T-helper 1 cell (primary cell): Measurements from ENCODE around the gene NEIL1.

Experiments used
- DNase-seq, 5 donors: peaks; one replicate each; pipeline ENCODE4 v3.0.0-alpha.2; 2012 to 2020

NEIL1 gene

DNA sequence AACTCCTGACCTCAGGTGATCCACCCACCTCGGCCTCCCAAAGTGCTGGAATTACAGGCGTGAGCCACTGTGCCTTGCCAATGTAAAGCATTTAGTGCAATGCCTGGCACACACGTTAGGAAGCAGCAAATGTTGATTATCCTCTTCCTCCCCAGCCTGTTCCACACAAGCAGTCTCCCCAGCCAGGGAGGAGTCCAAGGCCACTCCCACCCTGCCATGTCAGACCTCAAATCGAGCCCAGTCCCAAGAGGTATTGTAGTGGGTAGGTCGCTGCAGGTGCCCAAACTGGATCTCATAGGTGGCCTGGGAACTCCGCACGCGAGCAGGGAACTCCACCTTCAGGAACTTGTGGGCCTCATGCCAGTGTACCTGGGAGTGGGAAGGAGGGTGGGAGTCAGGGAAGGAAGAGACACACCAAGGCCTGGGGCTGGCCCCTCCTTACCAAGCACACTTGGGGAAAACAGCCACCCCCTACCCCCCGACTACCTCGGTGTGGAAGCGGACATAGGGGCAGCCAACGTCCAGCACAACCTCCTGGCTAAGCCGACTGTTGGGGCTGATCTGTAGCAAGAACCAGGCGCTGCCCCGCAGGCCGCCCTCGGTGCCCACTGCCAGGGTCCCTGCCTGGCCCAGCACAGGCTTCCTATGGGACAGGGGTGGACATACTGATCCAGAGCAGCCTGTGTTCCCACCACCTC, 11.3 kb downstream of the NEIL1 start:
- no peak for DNase-seq

DNA sequence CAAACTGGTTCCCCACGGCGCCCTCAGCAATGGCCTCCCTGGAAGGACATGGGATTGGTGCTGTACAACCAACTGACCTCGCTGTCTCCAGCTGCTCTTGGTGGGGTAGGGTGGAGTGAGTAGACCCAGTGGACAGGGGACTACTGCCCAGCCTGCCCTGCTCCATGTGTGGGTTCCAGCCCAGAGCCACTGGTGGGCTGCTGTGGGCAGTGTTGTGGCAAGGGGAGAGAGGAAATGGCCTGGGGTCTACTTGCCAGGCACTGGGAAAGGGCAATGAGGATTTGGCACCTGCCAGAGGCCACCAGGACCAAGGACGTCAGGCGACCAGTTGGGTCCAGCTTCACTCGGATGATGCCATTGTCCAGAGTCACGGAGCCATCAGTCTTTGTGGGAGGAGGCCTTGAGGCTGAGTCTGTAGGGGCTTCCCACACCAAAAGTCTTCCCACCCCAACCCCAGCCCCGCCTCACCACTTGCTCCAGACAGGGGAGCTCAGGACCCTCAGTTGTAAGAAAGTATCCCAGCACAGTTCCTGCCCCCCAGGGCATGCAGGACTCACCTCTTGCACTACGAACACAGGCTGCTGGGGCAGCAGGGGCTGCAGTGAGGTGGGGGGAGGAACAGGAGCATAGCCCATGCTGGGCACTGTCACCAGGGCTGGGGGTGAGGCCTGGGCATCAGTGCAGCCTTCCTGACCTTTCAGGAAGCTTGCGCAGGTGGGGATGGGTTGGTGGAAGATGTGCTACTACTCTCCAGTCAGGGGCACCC, 12.1 kb downstream of the NEIL1 start:
- no peak for DNase-seq

DNA sequence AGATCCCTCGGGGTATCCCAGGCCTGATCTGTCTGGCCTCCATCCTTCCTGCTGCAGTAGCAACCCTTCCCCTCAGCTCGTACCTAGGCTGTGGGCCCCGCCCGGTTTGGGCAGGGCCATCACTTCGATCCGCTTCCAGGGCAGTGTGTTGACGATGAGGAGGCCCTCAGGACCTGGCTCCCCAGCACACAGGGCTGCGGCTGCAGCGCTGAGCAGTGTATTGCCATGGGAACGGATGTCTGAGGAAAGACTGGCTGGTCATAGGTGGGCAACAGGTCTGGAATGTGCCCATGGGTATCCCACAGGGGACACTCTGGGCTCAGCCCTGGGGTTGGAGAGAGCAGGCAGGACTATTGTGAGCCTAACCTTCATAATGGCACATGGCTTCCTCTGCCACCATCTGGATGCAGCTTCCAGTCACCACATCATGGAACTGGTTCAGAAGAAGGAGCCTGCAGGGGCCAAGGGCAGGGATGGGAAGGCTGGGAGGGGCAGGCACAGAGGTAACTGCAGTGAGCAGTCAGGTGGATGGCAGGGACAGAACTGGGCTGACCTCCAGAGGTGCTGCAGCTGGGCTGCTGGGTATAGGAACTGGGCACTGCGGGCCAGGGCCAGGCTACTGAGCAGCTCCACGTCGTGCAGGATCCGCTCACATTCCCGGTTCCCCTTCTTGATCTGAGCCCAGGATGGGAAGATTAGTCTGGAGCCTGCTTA, 12.9 kb downstream of the NEIL1 start:
- DNase-seq, result no peak

DNA sequence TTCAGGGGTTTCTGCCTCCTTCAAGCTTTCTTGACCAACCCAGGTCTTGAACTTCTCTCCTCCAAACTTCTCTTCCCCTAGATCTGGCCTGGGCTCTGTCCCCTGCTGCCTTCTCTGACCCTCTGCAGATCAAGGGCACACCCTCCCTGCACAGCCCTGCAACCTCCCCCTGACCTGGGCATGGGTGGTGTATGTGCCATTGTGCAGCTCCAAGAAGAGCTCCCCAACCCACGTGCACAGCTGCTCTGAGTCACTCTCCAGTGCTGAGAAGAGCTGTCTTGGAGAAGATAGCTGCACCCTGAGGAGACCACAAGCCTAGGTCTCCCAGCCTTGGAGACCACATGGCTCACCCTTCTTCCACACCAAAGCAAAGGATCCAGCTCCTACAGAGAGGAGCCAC, 13.6 kb downstream of the NEIL1 start:
- DNase-seq, result no peak

DNA sequence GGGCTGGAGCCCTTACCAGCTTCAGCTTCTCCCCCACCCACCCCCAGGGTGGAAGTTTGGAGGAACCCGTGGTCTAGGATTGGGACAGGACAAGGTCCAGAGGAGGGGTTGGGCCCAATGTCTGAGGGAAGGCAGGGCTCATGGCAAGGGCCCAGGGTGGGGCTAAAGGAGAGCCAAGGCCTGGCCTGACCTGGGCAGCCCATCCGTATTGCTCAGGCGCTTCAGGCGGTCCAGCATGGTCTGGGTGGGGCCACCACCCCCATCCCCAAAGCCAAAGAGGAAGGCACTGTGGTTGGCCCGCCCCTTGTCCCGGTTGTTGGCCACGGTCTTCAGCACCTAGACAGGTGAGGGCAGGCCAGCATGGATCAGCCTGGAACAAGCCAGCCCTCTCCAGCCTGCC, 14.0 kb downstream of the NEIL1 start:
- DNase-seq, result no peak

DNA sequence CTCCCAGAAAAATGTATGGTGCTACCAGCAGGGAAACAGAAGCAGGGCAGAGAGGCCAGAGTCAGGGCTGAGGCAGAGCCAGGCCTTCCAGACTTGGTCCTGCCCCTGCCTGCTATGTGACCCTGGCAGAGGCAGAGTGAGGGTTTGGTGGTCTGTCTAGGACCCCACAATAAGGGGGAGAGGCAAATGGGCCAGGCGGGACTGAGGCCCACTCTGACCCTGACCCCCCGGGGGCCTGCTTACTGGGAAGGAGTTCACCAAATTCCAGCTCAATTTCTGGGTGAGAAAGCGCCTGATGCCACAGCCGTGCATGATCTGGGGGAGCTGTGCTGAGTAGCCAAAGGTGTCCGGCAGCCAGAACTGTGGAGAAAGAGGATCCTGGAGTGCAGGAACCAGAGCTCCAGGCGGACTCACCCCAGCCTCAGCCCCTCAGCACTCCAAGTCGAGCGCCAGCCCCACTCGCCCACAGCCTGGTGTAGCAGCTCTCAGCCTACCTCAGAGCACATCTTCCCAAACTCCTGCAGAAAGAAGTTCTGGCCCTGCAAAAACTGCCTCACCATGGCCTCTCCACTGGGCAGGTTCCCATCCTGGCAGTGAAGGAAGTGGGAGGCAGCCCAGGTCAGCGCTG, 14.6 kb downstream of the NEIL1 start:
- DNase-seq, result no peak

DNA sequence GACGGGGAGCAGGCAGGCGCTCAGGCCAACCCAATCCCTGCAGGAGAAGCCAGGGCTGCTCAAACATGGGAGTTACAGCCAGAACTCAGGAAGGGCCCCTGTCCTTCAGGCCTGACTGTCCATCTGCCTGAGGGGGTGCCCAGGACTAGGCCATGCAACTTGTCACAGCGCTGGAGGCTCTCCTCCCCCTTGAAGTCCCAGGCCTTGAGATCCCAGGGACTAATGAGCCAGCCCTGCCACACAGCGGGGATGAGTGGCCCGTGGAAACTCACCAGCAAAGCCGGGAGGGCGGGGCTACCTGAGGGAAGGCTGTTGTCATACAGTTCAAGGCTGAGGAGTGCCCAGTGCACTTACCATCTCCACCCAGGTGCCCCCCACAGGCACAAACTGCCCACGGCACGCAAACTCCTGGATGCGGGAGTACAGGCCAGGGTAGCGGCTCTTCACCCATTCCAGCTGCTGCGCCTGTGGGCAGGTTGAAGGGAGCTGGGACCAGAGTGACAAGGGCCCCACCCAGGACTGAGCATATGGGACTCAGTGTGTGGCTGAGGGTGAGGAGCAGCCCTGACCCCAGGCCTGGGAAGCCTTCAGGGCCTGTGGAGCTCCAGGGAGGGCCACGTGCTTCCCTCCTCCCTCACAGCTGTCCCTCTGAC, 15.3 kb downstream of the NEIL1 start:
- no peak for DNase-seq

DNA sequence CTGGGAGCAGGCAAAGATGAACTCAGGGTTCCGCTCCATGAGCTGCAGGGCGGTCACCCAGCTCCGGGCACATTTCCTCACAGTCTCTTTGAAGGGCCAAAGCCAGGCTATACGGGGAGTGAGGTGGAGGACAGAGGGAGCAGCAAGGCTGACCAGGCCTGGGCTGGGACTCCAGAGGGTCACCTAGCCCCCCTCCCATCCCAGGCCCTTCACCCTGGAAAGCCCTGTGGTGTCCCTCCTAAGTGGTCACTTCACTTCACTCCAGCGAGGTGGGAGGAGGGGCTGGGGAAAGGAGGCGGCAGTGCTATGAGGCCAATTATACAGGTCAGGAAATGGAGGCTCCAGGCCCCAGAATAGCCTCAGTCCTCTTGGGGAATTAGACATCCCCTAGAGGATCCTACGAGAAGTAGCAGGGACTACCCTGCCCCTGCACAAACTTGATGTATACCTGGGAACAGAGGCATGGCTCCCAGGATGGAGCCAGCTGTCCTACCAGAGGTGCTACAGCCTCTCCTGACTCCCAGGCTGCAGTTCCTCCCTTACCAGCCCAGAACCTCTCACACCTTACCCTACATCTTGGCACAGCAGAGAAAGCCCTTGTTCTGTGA, 15.9 kb downstream of the NEIL1 start:
- DNase-seq, result no peak

DNA sequence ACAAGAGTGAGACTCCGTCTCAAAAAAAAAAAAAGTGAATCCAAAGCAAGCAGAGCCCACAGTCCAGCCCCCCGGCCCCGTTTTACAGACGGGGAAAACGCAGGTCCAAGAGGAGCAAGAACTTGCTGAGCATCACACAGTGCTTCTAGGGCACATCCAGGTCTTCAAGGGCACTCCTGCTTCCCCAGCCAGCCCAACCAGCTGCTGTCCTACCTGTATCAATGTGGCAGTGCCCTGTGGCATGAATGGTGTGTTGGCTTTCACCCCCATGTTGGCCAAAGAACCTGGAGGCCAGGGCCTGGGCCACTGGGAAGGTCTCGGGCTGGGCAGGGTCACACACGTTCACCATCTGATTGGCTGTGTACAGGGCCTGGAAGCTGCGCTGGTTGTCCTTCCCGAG, 16.9 kb downstream of the NEIL1 start:
- DNase-seq, result no peak

DNA sequence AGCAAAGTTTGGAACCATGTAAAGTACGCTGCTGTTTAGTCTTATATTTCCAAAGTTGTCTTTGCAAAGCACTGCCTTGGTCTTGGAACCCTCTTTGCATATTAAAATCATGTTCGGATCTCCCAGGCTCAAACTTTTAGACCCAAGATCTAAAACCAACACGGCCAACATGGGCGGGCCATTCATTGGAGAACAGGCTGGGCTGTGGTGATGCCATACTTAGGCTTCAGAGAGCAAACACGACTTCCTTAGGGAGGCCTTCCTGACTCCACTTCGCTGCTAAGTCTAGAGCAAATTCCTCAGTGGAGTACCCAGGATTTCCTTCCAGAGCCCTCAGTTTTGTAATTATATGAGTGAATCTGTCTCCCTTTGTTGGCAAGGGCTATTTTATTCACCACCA, 18.0 kb downstream of the NEIL1 start:
- DNase-seq, result no peak

DNA sequence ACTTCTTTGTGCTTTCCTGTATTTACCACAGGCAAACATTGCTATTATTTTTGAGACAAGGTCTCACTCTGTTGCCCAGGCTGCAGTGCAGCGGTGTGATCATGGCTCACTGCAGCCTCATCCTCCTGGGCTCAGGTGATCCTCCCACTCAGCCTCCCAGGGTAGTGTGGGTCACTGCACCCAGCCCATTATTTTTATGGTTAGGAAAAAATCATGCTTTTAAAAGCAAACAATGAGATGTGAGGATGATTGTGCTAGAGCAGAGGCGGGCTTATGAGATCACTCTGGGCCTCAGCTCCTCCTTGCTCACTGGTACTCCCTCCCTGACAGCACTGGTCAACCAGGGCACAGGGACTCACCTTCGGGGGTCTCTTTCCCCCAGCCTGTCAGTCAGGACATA, 19.3 kb downstream of the NEIL1 start:
- DNase-seq, result no peak

DNA sequence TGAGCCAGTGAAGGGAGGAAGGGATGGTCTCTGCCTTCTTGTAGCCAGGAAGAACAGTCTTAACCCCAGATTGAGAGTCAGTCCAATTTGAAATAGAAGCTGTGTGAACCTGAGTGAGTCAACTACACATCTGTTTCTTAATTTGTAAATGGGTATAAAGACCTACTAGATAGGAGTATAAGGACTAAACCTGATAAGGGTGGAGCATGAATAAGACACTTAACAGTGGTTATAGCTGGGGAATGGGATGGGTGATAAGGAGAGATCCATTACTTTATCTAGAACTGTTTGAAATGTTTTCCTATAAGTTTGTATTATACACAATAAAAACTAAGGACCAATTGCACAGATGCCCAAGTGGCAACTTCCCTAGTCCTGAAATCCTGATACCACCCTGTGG, 20.2 kb downstream of the NEIL1 start:
- no peak for DNase-seq

DNA sequence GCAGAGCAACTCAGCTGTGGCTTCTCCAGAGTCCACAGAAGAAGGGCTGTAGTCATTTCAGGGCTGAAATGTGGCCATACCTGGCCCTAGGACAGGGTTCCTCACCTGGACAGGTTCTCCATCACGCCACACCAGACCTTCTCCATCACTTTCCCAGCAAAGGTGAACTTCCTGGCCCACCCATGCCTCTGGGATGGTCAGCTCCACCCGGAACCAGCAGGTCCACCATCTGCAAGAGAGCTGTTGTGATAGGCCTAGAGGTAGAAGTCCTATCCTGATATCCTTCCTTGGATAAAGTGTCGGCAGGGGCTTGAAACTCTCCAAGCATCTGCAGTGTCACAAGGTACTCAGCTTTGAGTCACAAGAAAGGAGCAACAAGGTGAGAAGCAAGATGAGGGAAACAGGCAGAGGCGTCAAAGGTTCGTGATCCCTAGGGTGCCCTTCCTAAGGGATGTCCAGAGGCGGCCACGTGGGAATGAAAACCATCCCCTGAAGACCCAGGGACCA, 20.6 kb downstream of the NEIL1 start:
- DNase-seq, result no peak

DNA sequence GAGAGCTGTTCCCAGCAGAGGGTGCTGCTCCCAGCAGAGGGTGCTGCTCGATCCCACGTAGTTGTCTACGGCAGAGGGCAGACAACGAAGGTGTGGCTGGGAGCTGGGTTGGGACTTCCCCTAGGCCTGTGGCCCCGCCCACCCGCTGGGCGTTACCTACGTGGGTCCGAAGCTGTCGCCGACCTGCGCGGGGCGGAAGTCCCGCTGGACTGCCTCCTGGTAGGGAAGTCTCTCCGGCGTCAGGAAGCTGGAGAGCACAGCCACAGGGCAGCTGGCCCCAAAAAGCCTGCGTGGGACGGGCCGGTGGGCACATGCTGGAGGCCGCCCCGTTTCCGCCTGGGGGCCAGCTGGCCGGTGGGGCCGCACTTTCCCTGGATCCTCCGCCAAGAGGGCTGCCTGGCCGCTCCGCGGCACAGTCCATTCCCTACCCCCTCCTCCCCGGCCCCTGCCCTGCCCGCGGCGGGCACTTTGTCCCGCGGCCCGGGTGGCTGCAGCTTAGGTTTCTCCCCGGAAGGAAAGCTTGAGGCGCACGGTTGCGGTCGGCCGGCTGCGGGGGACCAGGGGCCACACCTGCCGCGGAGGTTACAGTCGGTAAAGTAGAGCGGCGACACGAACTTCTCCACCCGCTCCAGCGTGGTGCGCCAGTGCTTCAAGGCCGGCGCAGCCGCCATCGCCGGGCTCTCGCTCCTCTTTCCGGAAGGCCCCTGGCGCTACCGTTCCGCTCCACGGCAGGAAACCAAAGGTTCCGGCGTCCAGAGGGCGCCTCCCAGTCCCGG, 21.3 kb downstream of the NEIL1 start, which contains the start of gene MAN2C1:
Gene MAN2C1, minus strand, starts transcription at position 695 of the 776 bp plus-strand sequence. Its CDS starts 24 bp downstream, at position 671.
- peak; percentile 87 to 95 (median 88) for DNase-seq

DNA sequence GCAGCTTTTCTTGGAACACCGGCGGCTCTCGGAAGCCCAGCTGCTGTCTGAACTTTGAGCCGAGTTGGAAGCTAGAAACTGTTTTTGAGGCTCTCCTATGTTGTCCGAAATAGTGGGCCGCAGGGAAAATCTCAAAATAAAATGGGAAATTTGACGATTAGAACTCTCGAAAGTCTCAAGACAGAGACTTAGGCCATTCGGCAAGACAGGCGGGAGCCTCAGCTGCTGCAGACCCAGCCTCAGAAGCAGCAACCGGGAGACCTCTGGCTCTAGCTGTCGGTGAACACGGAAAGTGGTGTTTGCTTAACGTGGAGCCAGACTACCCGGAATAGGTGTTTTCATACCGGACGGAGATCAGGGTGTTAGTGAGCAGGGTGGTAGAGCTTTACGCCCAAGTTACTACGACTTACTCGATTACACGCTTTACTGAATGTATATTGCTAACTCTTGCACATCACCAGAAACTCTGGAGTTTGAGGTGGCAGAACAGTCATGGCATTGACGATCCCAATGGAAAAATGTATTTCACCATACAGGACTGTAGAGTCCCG, 21.9 kb downstream of the NEIL1 start:
- peak in 1 of 5 donors; percentile 44 for DNase-seq

DNA sequence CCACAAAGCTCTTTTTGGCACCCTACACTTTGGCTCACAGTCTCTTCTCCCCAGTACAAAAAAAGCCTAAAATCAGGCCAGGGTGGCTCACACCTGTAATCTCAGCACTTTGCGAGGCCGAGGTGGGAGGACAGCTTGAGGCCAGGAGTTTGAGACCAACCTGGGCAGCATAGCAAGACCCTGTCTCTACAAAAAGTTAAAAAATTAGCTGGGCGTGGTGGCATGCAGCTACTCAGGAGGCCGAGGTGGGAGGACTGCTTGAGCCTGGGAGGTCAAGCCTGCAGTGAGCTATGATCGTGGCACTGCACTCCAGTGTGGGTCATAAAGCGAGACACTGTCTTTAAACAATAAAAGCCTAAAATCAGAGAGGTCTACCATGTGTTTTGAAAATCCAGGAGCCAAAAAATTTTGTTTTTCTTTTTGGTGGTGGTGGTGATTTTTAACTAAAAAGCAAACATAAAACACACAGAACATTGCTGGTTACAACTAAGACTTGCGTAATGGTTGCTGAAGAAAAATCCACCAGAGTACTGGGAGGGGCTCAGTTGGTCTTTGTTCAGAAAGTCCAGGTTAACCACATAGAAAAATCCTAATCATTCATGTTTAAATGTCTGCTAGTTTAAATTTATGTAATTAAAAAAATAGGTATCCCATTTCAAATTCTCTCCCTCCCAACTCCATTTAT, 23.2 kb downstream of the NEIL1 start:
- DNase-seq, result no peak

DNA sequence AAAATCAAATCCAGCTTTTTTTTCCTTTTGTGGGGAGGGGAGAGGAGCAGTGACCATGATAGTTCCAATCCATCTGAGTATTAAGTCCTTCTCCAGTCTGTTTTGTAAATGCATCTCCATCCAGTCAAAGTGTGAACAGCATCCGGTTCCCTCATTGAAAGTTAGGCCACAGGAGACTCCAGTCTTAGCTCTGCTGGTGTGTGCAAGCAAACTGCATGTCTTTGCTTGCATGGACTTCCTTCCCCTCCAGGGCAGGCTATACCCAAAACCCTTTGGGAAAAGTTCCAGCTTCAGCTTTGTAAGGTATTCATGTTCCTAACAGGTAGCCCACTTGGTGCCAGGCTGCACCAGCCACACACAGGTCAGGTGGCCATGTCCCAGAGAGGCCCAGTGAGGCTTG, 24.6 kb downstream of the NEIL1 start:
- DNase-seq, result no peak

DNA sequence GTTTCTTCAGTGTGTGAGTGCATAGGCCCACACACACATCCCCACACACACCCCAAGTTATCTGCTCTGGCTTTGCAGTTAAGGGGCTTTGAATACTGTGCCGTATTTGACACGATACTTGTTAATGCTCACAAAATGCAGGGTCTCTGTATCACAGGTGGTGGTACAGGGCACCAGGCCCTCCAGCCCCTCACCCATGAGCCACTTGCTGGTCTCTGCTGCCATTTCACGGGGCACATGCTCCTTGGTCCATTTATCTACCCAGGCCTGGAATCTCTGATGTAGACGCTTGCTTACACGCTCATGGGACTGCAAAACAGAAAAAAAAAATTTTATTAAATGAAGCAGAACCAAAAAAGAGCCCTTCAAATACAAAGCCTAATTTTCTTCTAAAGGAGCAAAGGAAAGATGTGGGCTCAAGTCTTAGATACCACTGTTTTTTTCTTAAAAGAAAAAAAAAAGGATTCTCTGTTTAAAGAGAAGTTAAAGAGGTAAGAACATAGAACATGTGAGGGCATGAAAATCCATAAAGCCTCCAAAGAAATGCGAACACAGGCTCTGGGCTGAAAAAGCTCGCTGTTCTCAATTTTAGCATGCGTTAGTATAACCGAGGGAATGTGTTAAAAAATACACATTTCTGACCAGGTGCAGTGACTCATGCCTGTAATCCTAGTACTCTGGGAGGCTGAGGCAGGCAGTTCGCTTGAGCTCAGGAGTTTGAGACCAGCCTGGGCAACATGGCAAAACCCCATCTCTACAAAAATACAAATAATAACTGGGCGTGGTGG, 25.3 kb downstream of the NEIL1 start:
- no peak for DNase-seq

DNA sequence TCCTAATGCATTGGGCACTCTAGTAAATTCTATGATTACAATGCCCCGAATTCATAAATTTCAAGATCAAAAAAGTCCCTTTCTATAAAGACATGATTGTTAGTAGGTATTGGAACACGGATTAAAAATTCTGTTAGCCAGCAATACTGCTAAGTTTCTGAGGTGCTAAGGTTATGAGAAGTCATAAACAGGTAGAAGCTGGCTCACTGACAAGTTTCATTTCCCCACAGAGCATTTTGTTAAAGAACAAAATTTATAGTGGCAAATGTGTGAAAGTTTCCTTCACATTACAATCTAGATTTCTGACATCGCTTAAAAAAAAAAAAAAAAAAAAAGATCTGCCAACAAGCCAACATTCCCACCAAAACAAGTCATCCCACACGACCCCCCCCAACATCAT, 33.9 kb downstream of the NEIL1 start:
- no peak for DNase-seq
